HPDE6-E6E7 (cell line): ENCODE data around the gene NKX1-1.
"Not testable (repeated sequence)": the region's sequence is repeated elsewhere in the genome, so short reads cannot be mapped to it uniquely, and the experiment has no call there.

ENCODE experiments used
- DNase-seq: peaks from one replicate; pipeline ENCODE4 v3.0.0; 2011; ENCODE audit warnings: missing footprints; ENCODE audit errors: extremely low spot score

Gene NKX1-1

DNA sequence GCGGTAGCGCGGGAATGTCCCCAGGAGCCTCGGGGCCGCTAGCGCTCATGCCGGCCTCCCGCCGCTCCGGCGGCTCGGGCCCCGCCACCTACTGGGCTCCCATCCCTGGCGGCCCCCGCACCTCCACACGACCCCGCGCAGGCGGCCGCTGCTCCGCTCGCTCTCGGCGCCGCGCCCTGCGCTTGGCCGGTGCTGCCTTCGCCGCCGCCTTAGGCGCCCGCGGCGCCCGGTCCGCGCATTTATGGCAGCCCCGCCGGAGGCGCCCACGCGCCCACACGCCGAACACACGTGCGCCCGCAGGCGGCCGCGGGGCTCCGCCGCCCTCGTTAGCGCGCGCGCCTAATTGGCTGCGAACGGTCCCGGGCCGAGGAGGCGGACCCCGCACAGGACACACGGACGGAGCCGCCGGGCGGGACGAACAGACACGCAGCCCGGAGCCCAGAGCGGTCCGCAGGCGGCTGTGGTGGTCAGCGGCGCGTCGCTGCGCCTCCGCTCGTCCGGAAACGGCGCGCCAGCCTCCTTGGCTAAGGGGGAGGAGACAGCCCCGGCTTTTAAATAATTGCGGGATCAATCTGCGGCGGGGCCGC lies at the start of gene NKX1-1:
TSS of gene NKX1-1 (minus strand) at position 49 of the 587 bp plus-strand sequence. CDS start at position 49, 0 bp downstream.
- no peak for DNase-seq

DNA sequence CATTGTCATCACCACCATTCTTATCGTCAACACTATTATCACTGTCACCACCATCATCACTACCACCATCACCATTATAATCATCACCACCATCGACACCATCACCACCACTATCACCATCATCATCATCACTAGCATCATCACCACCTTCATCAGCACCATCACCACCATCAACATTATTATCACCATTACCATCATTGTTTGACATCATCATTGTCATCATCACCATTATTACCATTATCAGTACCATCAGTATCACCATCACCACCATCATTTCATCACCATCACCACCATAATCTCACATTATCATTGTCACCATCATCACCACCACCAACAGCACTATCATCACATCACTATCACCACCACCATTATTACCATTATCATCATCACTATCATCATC lies 47.5 kb upstream of the NKX1-1 start:
- DNase-seq: no peak

DNA sequence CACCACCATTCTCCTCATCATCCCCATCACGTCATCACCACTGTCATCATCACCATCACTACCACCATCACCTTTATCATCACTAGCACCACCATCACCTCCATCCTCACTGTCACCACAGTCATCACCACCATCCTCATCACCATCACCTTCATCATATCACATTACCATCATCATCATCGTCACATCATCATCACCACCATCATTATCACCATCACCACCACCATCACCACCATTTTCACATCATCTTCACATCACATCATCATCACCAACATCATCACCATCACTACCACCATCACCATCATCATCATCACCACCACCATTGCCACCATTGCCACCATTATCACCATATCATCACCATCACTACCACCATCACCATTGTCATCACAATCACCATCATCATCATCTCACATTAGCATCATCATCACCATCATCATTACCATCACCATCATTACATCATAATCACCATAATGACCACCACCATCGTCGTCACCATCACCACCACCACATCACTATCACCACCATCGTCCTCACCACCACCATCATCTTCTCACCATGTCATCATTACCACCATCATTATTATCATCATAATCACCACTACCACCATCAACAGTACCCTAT lies 46.3 kb upstream of the NKX1-1 start:
- DNase-seq: no peak

DNA sequence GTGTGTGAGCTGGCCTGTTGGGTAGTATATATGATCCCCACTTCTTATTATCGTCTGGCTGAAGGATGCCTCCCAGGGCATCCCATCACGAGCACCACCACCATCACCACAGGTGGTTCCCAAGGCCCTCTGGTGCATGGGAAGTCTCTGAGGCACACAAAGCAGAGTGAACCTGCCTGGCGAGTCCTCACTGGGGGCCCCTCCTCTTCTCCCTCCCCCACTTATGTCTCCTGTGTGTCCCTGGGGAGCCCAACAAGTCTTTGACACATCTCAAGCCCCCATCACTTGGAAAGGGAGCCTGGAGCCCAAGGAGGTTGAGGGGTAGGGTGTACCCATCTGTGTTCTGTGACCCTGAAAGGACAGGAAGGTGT lies 45.5 kb upstream of the NKX1-1 start:
- DNase-seq: no peak

DNA sequence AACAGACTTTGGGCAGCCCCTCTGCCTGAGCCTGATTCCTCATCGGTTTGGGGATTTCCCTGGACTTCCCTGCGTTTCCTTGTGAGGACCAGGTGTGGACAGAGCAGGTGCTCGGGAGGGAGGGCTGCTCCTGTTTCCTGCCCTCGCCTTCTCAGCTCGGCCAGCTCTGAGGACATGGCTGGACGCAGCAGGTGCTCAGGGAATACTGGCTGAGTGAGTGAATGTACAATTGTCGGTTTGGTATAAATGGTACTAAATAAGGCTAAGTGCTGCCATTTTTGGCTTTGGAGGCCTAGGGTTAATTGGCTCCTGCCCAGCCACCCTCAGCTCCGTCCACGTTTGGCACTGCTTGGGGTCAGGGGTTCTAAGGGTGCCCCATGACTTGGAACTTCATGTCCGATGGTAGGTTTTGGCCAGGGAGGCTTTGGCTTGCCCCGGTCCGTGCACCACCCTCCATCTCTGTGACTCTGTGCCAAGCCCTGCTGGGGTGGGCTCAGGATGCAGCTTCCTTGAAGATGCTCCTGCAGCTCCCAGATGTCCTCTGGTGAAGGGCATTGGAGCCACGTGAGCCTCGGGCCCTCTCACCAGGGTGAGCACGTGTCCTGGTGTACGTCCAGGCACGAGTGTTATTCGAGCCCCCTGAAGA lies 45.0 kb upstream of the NKX1-1 start:
- no peak for DNase-seq

DNA sequence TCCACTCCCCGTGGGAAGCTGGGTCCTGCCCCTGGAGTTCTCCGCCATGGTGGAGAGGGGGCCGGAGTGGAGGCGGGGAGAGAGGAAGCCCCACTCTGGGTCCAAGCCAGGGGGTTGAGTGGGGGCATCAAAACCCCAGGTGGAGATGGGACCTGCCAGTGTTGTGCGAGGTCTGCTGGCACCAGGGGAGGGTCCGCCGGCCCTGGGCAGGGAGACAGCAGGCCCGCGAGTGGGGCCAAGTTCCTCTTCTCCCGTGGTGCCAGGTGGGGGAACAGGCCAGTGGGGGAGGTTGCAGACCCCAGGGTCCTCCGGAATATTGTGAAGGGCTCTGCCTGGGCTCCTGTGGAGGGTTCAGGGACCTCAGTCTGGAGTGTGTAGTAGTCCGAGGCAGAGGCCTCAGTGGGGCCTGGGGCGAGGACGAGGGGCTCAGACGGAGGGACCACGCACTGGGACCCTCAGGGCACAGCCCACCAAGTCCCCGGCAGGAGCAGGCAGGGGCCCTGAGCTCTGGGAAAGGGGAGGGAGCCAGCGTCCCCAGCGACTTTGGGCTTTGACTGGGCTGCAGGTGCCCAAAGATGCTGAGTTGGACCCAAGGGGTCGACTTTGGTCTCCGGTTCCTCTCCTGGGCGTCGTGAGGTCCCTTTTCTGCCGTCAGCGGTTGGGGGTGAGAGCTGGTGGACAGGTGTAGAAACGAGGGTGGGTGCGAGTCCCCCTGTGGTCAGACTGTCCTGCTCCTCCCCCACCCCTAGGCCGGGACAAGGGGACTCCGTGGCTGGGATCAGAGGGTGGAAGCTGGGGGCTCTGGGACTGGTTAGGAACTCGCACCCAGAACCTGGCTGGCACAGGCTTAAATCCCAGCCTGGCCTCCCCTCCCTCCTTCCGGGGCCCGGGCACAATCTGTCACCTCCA lies 43.8 kb upstream of the NKX1-1 start:
- no peak for DNase-seq

DNA sequence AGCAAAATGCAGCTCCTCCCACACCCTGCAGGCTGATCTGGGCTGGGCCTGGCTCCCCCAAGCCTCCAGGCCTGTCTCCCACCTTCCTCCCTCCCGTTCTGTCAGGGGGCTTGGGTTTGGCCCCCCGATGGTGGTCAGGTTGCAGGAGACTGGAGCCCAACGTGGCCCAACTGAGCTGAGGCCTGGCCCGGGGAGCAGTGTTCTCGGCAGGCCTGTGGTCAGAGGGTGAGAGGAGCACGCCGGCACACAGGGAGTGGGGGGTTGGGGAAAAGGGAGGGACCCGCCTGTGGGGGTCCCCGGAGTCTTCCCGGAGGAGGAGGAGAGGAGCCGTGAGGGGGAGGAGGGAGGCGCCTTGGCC lies 43.2 kb upstream of the NKX1-1 start:
- no peak for DNase-seq

DNA sequence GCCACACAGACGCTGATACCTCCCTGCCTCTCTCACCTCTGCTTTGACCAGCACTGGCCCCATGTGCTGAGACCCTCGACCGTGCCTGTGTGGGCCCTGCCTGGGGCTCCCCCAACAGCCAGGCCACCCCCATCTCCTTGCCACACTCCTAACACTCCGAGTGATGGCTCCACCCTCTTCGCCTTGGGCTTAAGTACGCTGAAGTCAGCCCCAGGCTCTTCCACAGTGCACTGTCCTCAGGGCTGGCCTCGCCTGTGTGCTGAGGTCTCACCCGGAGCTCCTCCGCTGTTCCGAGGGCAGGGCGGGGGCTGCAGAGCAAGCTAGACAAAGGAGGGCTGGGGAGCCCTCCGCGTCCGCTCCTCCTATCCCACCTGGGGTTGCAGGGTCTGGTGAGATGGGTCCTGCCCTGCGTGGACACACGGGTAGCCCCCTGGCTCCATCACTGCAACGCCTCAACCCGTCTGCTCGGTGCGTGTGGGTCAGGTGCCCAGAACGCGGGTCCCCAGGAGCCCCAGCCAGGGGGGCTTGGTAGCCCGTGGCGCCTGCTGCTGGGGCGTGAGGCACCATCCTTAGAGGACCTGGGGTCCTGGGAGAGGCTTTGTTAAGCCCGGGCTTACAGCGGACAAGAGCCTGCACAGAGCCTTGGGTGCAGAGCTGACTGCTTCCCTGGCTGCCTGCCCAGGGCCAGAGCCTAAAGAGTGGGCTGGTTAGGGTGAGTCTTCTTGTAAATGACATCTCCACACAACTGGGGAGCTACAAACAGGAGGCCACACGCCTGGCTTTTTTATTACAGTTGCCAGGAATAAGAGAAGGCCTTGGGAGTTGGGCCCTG lies 42.6 kb upstream of the NKX1-1 start:
- DNase-seq: no peak

DNA sequence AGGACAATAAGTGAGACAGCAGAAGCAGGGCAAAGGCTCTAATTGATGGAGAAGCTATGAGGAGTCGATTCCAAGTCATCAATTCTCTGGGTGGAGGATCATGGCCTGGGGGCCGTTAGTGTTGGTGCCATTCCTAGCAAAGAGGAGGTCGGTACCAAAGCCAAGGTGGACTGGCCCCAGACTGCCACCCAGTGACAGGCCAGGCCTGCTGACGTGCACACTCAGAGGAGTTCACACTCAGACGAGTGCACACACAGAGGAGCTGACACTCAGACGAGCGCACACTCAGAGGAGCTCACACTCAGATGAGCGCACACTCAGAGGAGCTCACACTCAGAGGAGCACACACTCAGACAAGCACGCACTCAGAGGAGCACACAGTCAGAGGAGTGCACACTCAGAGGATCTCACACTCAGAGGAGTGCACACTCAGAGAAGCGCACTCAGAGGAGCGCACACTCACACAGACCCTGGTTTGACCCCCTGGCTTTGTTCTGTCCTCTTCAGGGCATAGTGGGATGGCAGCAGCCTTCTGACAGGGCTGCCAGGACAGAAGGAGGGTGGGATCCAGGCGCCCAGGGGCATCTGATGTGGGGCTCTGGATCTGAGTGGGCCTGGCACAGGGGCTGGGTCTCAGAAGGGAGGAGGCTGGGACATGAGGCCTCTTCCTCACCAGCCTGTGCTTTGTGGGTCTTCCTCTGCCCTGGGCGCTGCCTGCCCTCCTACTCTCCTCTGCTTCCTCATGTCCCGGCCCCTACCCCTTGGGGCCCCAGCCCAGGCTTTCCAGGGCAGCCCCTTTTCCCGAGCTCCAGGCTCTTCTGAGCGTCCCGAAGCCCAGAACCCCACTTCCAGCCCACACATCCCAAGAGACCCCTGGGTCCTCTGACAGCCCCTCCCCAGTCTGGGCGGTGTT lies 41.7 kb upstream of the NKX1-1 start:
- no peak for DNase-seq

DNA sequence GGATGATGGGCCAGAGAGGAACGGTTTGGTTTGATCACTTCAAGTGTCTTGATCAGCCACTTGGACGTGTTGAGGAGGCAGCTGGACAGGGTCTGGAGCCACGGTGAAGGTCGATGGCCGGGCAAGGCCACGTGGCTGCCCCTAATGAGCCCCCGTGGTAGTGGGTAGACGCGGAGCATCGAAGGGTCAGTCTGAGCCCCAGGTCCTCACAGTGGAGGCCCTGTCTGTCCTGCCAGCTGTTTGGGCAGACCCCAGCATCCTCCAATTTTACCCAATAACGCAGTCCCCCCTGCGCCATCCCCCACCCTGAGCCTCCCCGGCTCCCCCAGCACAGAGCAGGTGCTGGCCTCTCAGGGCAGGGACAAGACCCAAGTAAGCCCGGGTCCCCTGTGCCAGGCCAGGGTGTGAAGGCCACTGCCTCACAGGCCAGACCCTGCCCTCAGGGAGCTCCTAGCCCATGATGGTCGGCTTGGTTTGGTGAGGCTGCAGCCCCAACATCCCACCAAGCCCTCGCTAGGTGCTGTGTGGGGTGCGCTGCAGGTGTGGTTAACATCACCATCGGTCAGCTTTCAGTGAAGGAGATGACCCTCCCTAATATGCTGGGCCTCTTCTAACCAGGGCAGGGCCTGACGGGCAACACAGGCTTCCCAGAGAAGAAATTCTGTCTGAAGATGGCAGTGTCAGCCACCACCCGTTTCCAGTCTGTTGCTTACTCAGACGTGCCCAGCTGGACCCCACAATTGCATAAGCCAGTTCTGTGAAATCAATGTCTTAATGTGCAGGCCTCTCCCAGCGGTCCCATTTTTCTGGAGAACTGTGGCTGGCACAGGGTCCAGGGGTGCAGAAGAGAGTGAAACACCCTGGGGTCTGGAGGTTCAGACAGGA lies 40.5 kb upstream of the NKX1-1 start:
- no peak for DNase-seq

DNA sequence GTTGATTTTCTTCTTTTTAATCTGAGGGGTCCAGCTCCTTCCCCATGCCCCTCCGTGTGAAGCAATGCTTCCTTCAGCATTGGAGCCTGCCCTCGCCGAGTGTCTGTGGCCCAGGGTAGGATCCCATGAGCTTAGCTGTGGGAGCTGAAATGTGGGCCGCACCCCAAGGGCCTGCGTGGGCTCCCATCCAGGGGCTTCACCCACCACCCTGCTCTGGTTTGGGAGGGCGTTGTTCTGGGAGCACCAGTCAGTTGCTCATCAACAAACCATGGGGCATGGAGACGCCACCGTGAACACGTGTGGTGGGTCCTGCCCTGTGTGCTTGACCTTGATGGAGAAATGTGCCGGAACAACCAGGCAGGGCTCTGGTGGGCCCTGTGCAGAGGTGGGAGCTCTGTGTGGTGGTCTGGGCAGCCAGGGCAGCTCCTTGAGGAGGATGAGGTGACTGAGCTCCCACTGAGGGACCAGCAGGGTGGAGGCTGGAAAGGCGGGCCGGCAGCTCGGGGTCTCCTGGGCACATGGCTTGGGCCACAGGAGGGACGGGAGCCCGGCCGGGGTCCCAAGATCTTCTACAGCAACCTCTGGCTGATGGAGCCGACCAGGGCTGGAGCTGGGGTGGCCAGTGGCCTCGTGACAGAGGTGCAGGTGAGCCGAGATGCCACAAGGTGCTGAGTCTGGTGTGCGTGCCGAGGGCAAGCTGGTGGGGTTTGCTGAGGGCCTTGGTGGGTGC lies 39.6 kb upstream of the NKX1-1 start:
- DNase-seq: no peak

DNA sequence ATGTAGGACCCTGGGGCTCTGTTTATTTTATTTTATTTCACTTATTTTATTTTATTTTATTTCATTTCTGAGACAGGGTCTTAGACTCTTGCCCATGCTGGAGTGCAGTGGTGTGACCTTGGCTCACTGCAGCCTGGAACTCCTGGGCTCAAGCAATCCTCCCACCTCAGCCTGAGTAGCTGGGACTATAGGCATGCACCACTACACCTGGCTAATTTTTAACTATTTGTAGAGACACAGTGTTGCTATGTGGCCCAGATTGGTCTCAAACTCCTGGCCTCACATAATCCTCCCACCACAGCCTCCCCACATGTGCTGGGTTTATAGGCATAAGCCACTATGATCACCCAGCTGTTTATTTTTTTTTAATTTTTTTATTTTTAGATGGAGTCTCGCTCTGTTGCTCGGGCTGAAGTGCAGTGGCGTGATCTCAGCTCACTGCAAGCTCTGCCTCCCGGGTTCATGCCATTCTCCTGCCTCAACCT lies 37.5 kb upstream of the NKX1-1 start:
- DNase-seq: not testable (repeated sequence)

DNA sequence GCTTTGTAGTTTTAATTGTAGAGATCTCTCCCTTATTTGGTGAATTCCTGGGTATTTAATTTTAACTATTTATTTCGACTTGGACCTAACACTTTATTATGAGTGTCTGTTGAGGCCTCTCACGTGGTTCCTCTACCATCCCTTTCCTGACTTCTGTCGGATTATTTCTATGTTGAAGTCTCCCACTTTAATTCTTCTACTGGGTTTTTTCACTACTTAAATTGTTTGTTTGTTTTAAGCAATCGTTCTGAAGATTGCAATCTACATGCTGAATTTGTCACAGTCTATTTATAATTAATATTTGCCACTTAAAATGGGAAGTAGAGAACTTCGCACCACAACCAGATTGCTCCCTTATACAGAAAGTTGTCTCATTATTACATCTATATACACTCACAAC lies 20.8 kb upstream of the NKX1-1 start:
- no peak for DNase-seq

DNA sequence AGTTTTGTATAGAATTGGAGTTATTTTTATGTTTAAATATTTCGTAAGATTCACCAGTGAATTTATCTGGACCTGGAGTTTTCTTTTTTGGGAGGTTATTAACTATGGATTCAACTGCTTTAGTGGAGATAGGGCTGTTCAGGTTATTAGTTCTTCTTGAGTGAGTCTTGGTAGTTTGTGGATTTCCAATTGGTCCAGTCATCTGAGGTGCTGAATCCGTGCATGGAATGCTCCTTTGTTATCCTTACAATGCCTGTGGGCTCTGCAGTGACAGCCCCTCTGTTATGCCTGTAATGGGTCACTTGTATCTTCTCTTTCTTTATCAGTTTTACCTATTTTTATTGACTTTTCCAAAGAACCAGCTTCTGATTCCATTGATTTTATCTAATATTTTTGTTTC lies 15.4 kb upstream of the NKX1-1 start:
- no peak for DNase-seq

DNA sequence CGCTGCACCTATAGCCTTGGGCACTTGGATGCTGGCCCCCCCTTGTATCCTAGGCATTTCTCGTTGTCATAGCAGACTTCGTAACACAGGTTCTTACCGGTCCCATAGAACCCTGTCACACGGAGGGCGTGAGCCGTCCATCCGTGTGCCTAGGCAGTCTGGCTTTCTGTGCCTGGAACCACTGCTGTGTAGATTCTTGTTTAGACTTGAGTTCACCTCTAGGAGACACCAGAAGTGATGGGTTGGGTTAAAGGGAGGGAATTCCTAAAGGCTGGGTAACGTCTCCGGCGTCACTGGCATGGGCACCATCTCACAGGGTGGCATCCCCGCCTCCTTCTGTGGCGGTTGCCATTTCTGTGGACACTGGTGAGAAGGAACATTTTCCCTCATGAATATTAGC lies 13.5 kb upstream of the NKX1-1 start:
- DNase-seq: no peak

DNA sequence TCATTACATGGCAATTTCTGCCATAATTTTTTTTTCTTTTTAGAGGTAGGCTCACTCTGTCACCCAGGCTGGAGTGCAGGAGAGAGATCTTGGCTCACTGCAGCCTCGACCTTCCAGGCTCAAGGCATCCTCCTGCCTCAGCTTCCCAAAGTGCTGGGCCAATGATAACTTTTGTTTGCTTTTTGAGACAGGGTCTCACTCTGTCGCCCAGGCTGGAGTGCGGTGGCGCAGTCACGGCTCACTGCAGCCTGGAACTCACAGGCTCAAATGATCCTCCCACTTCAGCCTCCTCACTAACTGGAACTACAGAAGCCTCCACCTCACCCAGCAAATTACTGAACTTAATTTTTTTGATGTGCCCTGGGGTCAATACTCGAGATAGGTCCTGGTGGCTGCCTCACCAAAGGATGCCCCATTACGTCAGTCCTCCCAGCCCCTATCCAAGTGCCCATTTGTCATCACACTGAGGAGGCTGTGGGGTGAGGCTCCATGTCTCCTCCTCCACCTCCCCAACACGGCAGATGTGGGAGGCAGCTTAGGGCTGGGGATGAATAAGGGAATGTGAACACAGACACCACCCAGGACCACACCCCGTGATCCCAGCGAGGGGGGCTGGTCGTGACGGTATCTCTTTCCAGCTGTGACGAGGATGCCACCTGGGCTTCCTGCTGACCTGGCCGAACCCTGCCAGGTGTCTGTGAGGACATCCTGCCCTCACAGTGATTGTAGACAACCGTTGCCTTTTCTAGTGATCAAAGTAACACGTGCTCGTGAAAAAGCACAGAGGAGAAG lies 12.4 kb upstream of the NKX1-1 start:
- no peak for DNase-seq

DNA sequence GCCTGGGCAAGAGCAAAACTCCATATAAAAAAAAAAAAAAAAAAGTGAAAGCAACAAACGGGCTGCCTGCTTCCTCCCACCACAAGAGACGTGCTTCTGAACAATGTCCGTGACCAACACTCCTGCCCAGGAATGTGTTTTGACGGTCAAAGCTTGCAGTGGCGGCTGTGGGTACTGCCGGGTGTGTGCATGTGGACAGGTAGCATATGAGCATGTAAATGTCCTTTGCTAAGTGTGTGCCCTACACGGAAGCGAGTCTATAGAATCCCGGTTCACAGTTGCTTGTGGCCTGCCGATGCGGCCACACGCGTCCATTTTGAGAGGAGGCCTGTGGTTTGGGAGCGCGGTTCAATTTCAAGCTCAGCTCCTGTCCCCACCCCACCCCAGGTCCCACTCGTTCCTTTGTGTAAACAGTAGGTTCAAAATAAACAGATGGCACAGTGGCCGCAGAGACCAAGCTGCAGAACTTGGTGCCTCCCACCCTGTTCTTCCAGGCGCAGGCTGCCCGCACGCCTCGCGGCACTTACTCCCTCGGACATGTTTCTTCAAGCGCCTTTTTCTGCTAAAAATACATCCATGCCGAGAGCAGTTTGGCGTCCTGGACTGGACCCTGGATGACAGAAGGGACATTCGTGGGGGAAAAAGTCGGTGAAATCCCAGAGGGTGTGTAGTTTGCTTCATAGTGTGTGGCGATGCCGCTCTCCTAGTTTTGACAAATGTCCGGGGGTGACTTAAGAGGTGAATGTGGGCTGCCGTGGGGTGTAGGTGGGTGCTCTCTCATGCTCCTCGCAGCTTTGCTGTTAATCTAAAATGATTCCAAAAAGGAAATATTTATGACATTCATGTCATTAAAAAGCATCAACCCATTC lies 11.5 kb upstream of the NKX1-1 start:
- no peak for DNase-seq
